Mesendoderm (in vitro differentiated cells): ENCODE data around the gene EHBP1L1.

ENCODE experiments used
- DNase-seq: peaks from one replicate; pipeline ENCODE4 v3.0.0; 2013
- H2AK5ac ChIP-seq: 2 replicates; pipeline ENCODE4 v1.6.1; 2013; ENCODE audit warnings: low read length, inconsistent platforms
- H2BK120ac ChIP-seq: 2 replicates; pipeline ENCODE4 v1.6.1; 2013; ENCODE audit warnings: low read depth, mild to moderate bottlenecking, low read length, moderate library complexity, mixed read lengths
- H2BK15ac ChIP-seq: replicated peaks from 2 replicates; pipeline ENCODE4 v1.6.1; 2013; ENCODE audit warnings: low read depth, mild to moderate bottlenecking, moderate library complexity
- H2BK5ac ChIP-seq: 2 replicates; pipeline ENCODE4 v1.6.1; 2013; ENCODE audit warnings: low read length, inconsistent platforms
- H3K18ac ChIP-seq: 2 replicates; pipeline ENCODE4 v1.6.1; 2013; ENCODE audit warnings: mild to moderate bottlenecking, low read length, mixed read lengths
- H3K23ac ChIP-seq: one replicate; pipeline ENCODE4 v1.6.1; 2013; ENCODE audit warnings: low read length
- H3K27ac ChIP-seq: 2 replicates; pipeline ENCODE4 v1.5.1; 2013; ENCODE audit warnings: low read depth, mild to moderate bottlenecking, inconsistent platforms, low read length, moderate library complexity
- H3K27me3 ChIP-seq: 2 replicates; pipeline ENCODE4 v1.6.1; 2013; ENCODE audit warnings: low read length, control low read depth, mild to moderate bottlenecking, inconsistent platforms; ENCODE audit not compliant: insufficient read depth, poor library complexity
- H3K36me3 ChIP-seq: 2 replicates; pipeline ENCODE4 v1.6.1; 2013; ENCODE audit warnings: low read length, inconsistent platforms; ENCODE audit not compliant: control insufficient read depth, insufficient read depth
- H3K4ac ChIP-seq: one replicate; pipeline ENCODE4 v1.6.1; 2013; ENCODE audit warnings: low read depth, mild to moderate bottlenecking, low read length, moderate library complexity
- H3K4me1 ChIP-seq: 2 replicates; pipeline ENCODE4 v1.6.1; 2013; ENCODE audit warnings: low read depth, low read length, inconsistent platforms; ENCODE audit not compliant: control insufficient read depth
- H3K4me2 ChIP-seq: 2 replicates; pipeline ENCODE4 v1.6.1; 2013; ENCODE audit warnings: low read length
- H3K4me3 ChIP-seq: 2 replicates; pipeline ENCODE4 v1.5.1; 2013; ENCODE audit warnings: mild to moderate bottlenecking, low read length
- H3K56ac ChIP-seq: one replicate; pipeline ENCODE4 v1.6.1; 2013; ENCODE audit warnings: low read length
- H3K79me1 ChIP-seq: 2 replicates; pipeline ENCODE4 v1.6.1; 2013; ENCODE audit warnings: low read length, inconsistent platforms
- H3K79me2 ChIP-seq: 2 replicates; pipeline ENCODE4 v1.6.1; 2013; ENCODE audit warnings: mild to moderate bottlenecking, low read length; ENCODE audit not compliant: control insufficient read depth, insufficient read depth
- H3K9ac ChIP-seq: 2 replicates; pipeline ENCODE4 v1.6.1; 2013; ENCODE audit warnings: low read length, inconsistent platforms
- H4K5ac ChIP-seq: one replicate; pipeline ENCODE4 v1.6.1; 2013; ENCODE audit warnings: low read length
- H4K8ac ChIP-seq: one replicate; pipeline ENCODE4 v1.6.1; 2013; ENCODE audit warnings: low read depth, mild to moderate bottlenecking, control low read depth, low read length, moderate library complexity
- WGBS: extraction: QIAGEN DNeasy Blood & Tissue Kit; methylation state at CpG from one replicate; pipeline ENCODE4 v1.1.7; 2013; ENCODE audit warnings: low lambda C conversion rate, missing lambda C conversion rate; ENCODE audit not compliant: insufficient coverage; ENCODE audit errors: extremely low coverage; 5-methylcytosine and 5-hydroxymethylcytosine counted together

EHBP1L1 gene

GRCh38 chr11:65621460-65621859 is 45.6 kb downstream of the EHBP1L1 start:
- no peak overlapping the region for H3K4ac ChIP-seq
- WGBS = no CpG with 5 or more reads among the region's 14 CpGs
- peaks cover 13% of the 10 kb centered on the region for H3K79me1 ChIP-seq
- H4K5ac ChIP-seq = no peak overlapping the region
- no peak overlapping the region for H3K23ac ChIP-seq
- peaks cover 12% of the 10 kb centered on the region for H3K79me2 ChIP-seq
- H2BK5ac ChIP-seq = no peak overlapping the region
- H3K4me2 ChIP-seq = no peak overlapping the region
- H3K4me3 ChIP-seq = no peak overlapping the region
- H3K4me1 ChIP-seq = peaks cover 3% of the 10 kb centered on the region
- no peak overlapping the region for H3K56ac ChIP-seq
- no peak overlapping the region for H2BK120ac ChIP-seq
- H3K27me3 ChIP-seq = no peaks in the 10 kb centered on the region
- no peak overlapping the region for H3K18ac ChIP-seq
- peaks cover 11% of the 10 kb centered on the region for H3K36me3 ChIP-seq
- H3K27ac ChIP-seq = no peak overlapping the region
- H2BK15ac ChIP-seq = no peak overlapping the region
- DNase-seq = no peak
- no peak overlapping the region for H2AK5ac ChIP-seq
- H4K8ac ChIP-seq = no peak overlapping the region
- H3K9ac ChIP-seq = no peak overlapping the region

- no peak overlapping the region for H4K5ac ChIP-seq
- no peak overlapping the region for H3K18ac ChIP-seq
- no peak overlapping the region for H3K56ac ChIP-seq
- no peak overlapping the region for H3K27ac ChIP-seq
- peaks cover 13% of the 10 kb centered on the region for H3K36me3 ChIP-seq
- peaks cover 7% of the 10 kb centered on the region for H3K79me2 ChIP-seq
- no peak overlapping the region for H4K8ac ChIP-seq
- H3K4ac ChIP-seq = no peak overlapping the region
- DNase-seq = no peak
- no peak overlapping the region for H3K9ac ChIP-seq
- no CpG with 5 or more reads among the region's 16 CpGs for WGBS
- H2AK5ac ChIP-seq = no peak overlapping the region
- H3K4me2 ChIP-seq = no peak overlapping the region
- H3K4me3 ChIP-seq = no peak overlapping the region
- H3K79me1 ChIP-seq = peaks cover 8% of the 10 kb centered on the region
- H2BK5ac ChIP-seq = no peak overlapping the region
- no peaks in the 10 kb centered on the region for H3K27me3 ChIP-seq
- no peak overlapping the region for H2BK15ac ChIP-seq
- no peak overlapping the region for H3K23ac ChIP-seq
- no peak overlapping the region for H2BK120ac ChIP-seq
- H3K4me1 ChIP-seq = no peaks in the 10 kb centered on the region
Measured at GRCh38 chr11:65622011-65622410, 46.2 kb downstream of the EHBP1L1 start.

- Histone ChIP-seq H2AK5ac (no peak overlapping the region), H3K36me3 (peaks cover 17% of the 10 kb centered on the region), H3K4me2 (no peak overlapping the region), H3K27ac (no peak overlapping the region), H3K4me1 (no peaks in the 10 kb centered on the region), H3K4me3 (no peak overlapping the region), H3K79me1 (peaks cover 1% of the 10 kb centered on the region), H3K23ac (no peak overlapping the region), H4K8ac (no peak overlapping the region), H3K79me2 (no peaks in the 10 kb centered on the region), H3K9ac (no peak overlapping the region), H4K5ac (no peak overlapping the region), H2BK120ac (no peak overlapping the region), H3K4ac (no peak overlapping the region), H3K18ac (no peak overlapping the region), H3K56ac (no peak overlapping the region), H3K27me3 (no peaks in the 10 kb centered on the region), H2BK5ac (no peak overlapping the region), H2BK15ac (no peak overlapping the region)
- DNase-seq = no peak
- WGBS = no CpG with 5 or more reads among the region's 14 CpGs
Measured at GRCh38 chr11:65623177-65623576, 47.3 kb downstream of the EHBP1L1 start.

GRCh38 chr11:65623852-65624616 is 48.2 kb downstream of the EHBP1L1 start:
- no peak overlapping the region for H4K8ac ChIP-seq
- H2AK5ac ChIP-seq = no peak overlapping the region
- WGBS = no CpG with 5 or more reads among the region's 25 CpGs
- no peak overlapping the region for H3K56ac ChIP-seq
- no peak overlapping the region for H3K4me2 ChIP-seq
- no peak overlapping the region for H3K4ac ChIP-seq
- no peaks in the 10 kb centered on the region for H3K27me3 ChIP-seq
- DNase-seq = no peak
- no peak overlapping the region for H3K18ac ChIP-seq
- no peaks in the 10 kb centered on the region for H3K79me2 ChIP-seq
- H3K4me3 ChIP-seq = no peak overlapping the region
- no peak overlapping the region for H3K23ac ChIP-seq
- no peak overlapping the region for H4K5ac ChIP-seq
- H2BK120ac ChIP-seq = no peak overlapping the region
- H3K9ac ChIP-seq = no peak overlapping the region
- peaks cover 1% of the 10 kb centered on the region for H3K79me1 ChIP-seq
- peaks cover 21% of the 10 kb centered on the region for H3K36me3 ChIP-seq
- H3K4me1 ChIP-seq = no peaks in the 10 kb centered on the region
- H2BK5ac ChIP-seq = no peak overlapping the region
- H2BK15ac ChIP-seq = no peak overlapping the region
- H3K27ac ChIP-seq = no peak overlapping the region

GRCh38 chr11:65624931-65625627 is 49.2 kb downstream of the EHBP1L1 start:
- no peak overlapping the region for H4K5ac ChIP-seq
- no peak overlapping the region for H3K56ac ChIP-seq
- WGBS = no CpG with 5 or more reads among the region's 30 CpGs
- H3K36me3 ChIP-seq = peaks cover 25% of the 10 kb centered on the region
- no peak overlapping the region for H3K23ac ChIP-seq
- no peaks in the 10 kb centered on the region for H3K79me1 ChIP-seq
- H4K8ac ChIP-seq = no peak overlapping the region
- no peak overlapping the region for H3K18ac ChIP-seq
- no peaks in the 10 kb centered on the region for H3K27me3 ChIP-seq
- no peak overlapping the region for H3K4me3 ChIP-seq
- no peak overlapping the region for H2AK5ac ChIP-seq
- H3K9ac ChIP-seq = no peak overlapping the region
- H3K4me2 ChIP-seq = no peak overlapping the region
- H3K4ac ChIP-seq = no peak overlapping the region
- no peak overlapping the region for H2BK15ac ChIP-seq
- no peak overlapping the region for H2BK120ac ChIP-seq
- H3K27ac ChIP-seq = no peak overlapping the region
- no peak overlapping the region for H2BK5ac ChIP-seq
- no peaks in the 10 kb centered on the region for H3K79me2 ChIP-seq
- DNase-seq = peak; percentile 16
- H3K4me1 ChIP-seq = no peaks in the 10 kb centered on the region
